Measurements from ENCODE around the gene CTNNA1. TPM values are rescaled to one million over a fixed set of nuclear protein-coding genes. Genes with fewer than 3 reads are reported as not detected.
A peak's percentile ranks its signal among the peaks of the same experiment; 100 is the strongest.

Gene CTNNA1
- total RNA-seq, 3 donors from 2014 or later: 27.0 to 40.3 (median 32.2) TPM

- H3K9me3 Mint-ChIP-seq: no peaks in the 10 kb centered on the region
- DNase-seq (no peak), ATAC-seq (no peak)
- H3K4me3 Mint-ChIP-seq: no peak overlapping the region
- peaks cover 2% of the 10 kb centered on the region for H3K27me3 Mint-ChIP-seq (ENCODE audit: low read depth)
- no peaks in the 10 kb centered on the region for H3K36me3 Mint-ChIP-seq (ENCODE audit: insufficient read depth)
- no peaks in the 10 kb centered on the region for H3K4me1 Mint-ChIP-seq (ENCODE audit: low read depth)
Observed at GRCh38 chr5:138878437-138879235, 125.4 kb downstream of the CTNNA1 start.

- ATAC-seq (no peak), DNase-seq (no peak)
- peaks cover 2% of the 10 kb centered on the region for H3K27me3 Mint-ChIP-seq (ENCODE audit: low read depth)
- peaks cover 9% of the 10 kb centered on the region for H3K36me3 Mint-ChIP-seq (ENCODE audit: insufficient read depth)
- H3K4me1 Mint-ChIP-seq (ENCODE audit: low read depth): no peaks in the 10 kb centered on the region
- no peak overlapping the region for H3K4me3 Mint-ChIP-seq
- no peaks in the 10 kb centered on the region for H3K9me3 Mint-ChIP-seq
Observed at GRCh38 chr5:138883211-138883610, 130.0 kb downstream of the CTNNA1 start.

- ATAC-seq (no peak), DNase-seq (no peak)
- H3K4me3 Mint-ChIP-seq: no peak overlapping the region
- H3K4me1 Mint-ChIP-seq (ENCODE audit: low read depth): no peaks in the 10 kb centered on the region
- H3K36me3 Mint-ChIP-seq (ENCODE audit: insufficient read depth): peaks cover 9% of the 10 kb centered on the region
- peaks cover 2% of the 10 kb centered on the region for H3K27me3 Mint-ChIP-seq (ENCODE audit: low read depth)
- no peaks in the 10 kb centered on the region for H3K9me3 Mint-ChIP-seq
Observed at GRCh38 chr5:138884094-138884493, 130.9 kb downstream of the CTNNA1 start.

GRCh38 chr5:138884554-138884953, 131.3 kb downstream of the CTNNA1 start:
- Mint-ChIP-seq H3K36me3 (ENCODE audit: insufficient read depth) (peaks cover 10% of the 10 kb centered on the region), H3K4me3 (no peak overlapping the region), H3K9me3 (peaks cover 2% of the 10 kb centered on the region), H3K27me3 (ENCODE audit: low read depth) (no peaks in the 10 kb centered on the region), H3K4me1 (ENCODE audit: low read depth) (no peaks in the 10 kb centered on the region)
- ATAC-seq (no peak), DNase-seq (no peak)

- no peaks in the 10 kb centered on the region for H3K27me3 Mint-ChIP-seq (ENCODE audit: low read depth)
- H3K4me1 Mint-ChIP-seq (ENCODE audit: low read depth): no peaks in the 10 kb centered on the region
- ATAC-seq: no peak
- DNase-seq: no peak
- H3K9me3 Mint-ChIP-seq: peaks cover 16% of the 10 kb centered on the region
- peaks cover 26% of the 10 kb centered on the region for H3K36me3 Mint-ChIP-seq (ENCODE audit: insufficient read depth)
- no peak overlapping the region for H3K4me3 Mint-ChIP-seq
Observed at GRCh38 chr5:138889994-138890393, 136.8 kb downstream of the CTNNA1 start.

GRCh38 chr5:138890644-138891043, 137.4 kb downstream of the CTNNA1 start:
- Mint-ChIP-seq H3K4me3 (no peak overlapping the region), H3K9me3 (peaks cover 16% of the 10 kb centered on the region), H3K36me3 (ENCODE audit: insufficient read depth) (peaks cover 26% of the 10 kb centered on the region), H3K27me3 (ENCODE audit: low read depth) (no peaks in the 10 kb centered on the region), H3K4me1 (ENCODE audit: low read depth) (no peaks in the 10 kb centered on the region)
- no peak for ATAC-seq
- DNase-seq: no peak

- DNase-seq (no peak), ATAC-seq (no peak)
- Mint-ChIP-seq H3K4me1 (ENCODE audit: low read depth) (peaks cover 7% of the 10 kb centered on the region), H3K4me3 (no peak overlapping the region), H3K36me3 (ENCODE audit: insufficient read depth) (peaks cover 4% of the 10 kb centered on the region), H3K27me3 (ENCODE audit: low read depth) (no peaks in the 10 kb centered on the region), H3K9me3 (peaks cover 3% of the 10 kb centered on the region)
Observed at GRCh38 chr5:138895918-138896317, 142.7 kb downstream of the CTNNA1 start.

GRCh38 chr5:138898299-138898698, 145.1 kb downstream of the CTNNA1 start:
- no peaks in the 10 kb centered on the region for H3K36me3 Mint-ChIP-seq (ENCODE audit: insufficient read depth)
- no peaks in the 10 kb centered on the region for H3K9me3 Mint-ChIP-seq
- H3K4me1 Mint-ChIP-seq (ENCODE audit: low read depth): peaks cover 9% of the 10 kb centered on the region
- no peaks in the 10 kb centered on the region for H3K27me3 Mint-ChIP-seq (ENCODE audit: low read depth)
- ATAC-seq: no peak
- H3K4me3 Mint-ChIP-seq: no peak overlapping the region
- DNase-seq: no peak

GRCh38 chr5:138898742-138899141, 145.5 kb downstream of the CTNNA1 start:
- no peaks in the 10 kb centered on the region for H3K36me3 Mint-ChIP-seq (ENCODE audit: insufficient read depth)
- H3K9me3 Mint-ChIP-seq: no peaks in the 10 kb centered on the region
- no peak overlapping the region for H3K4me3 Mint-ChIP-seq
- H3K4me1 Mint-ChIP-seq (ENCODE audit: low read depth): peaks cover 9% of the 10 kb centered on the region
- no peaks in the 10 kb centered on the region for H3K27me3 Mint-ChIP-seq (ENCODE audit: low read depth)
- no peak for DNase-seq
- ATAC-seq: no peak

- H3K4me1 Mint-ChIP-seq (ENCODE audit: low read depth): peaks cover 9% of the 10 kb centered on the region
- no peak for DNase-seq
- ATAC-seq: peak; percentile 78 to 88
- no peaks in the 10 kb centered on the region for H3K27me3 Mint-ChIP-seq (ENCODE audit: low read depth)
- no peak overlapping the region for H3K4me3 Mint-ChIP-seq
- no peaks in the 10 kb centered on the region for H3K9me3 Mint-ChIP-seq
- peaks cover 2% of the 10 kb centered on the region for H3K36me3 Mint-ChIP-seq (ENCODE audit: insufficient read depth)
Observed at GRCh38 chr5:138900281-138900965, 147.2 kb downstream of the CTNNA1 start.

GRCh38 chr5:138901716-138902115, 148.5 kb downstream of the CTNNA1 start:
- H3K4me1 Mint-ChIP-seq (ENCODE audit: low read depth): peaks cover 9% of the 10 kb centered on the region
- no peak for ATAC-seq
- no peaks in the 10 kb centered on the region for H3K9me3 Mint-ChIP-seq
- no peak overlapping the region for H3K4me3 Mint-ChIP-seq
- peaks cover 5% of the 10 kb centered on the region for H3K36me3 Mint-ChIP-seq (ENCODE audit: insufficient read depth)
- no peak for DNase-seq
- H3K27me3 Mint-ChIP-seq (ENCODE audit: low read depth): no peaks in the 10 kb centered on the region

GRCh38 chr5:138903130-138903775, 150.0 kb downstream of the CTNNA1 start:
- Mint-ChIP-seq H3K27me3 (ENCODE audit: low read depth) (no peaks in the 10 kb centered on the region), H3K36me3 (ENCODE audit: insufficient read depth) (peaks cover 5% of the 10 kb centered on the region), H3K9me3 (no peaks in the 10 kb centered on the region)

GRCh38 chr5:138905541-138905940, 152.3 kb downstream of the CTNNA1 start:
- no peaks in the 10 kb centered on the region for H3K27me3 Mint-ChIP-seq (ENCODE audit: low read depth)
- ATAC-seq (no peak), DNase-seq (no peak)
- H3K4me1 Mint-ChIP-seq (ENCODE audit: low read depth): peaks cover 5% of the 10 kb centered on the region
- H3K36me3 Mint-ChIP-seq (ENCODE audit: insufficient read depth): peaks cover 10% of the 10 kb centered on the region
- no peaks in the 10 kb centered on the region for H3K9me3 Mint-ChIP-seq
- no peak overlapping the region for H3K4me3 Mint-ChIP-seq

More at GRCh38 chr5:138903130-138903775, 150.0 kb downstream of the CTNNA1 start:
- Mint-ChIP-seq H3K4me3 (no peak overlapping the region), H3K4me1 (ENCODE audit: low read depth) (peaks cover 9% of the 10 kb centered on the region)
- no peak for DNase-seq
- ATAC-seq: no peak

- H3K4me3 Mint-ChIP-seq: no peak overlapping the region
- H3K27me3 Mint-ChIP-seq (ENCODE audit: low read depth): no peaks in the 10 kb centered on the region
- peaks cover 10% of the 10 kb centered on the region for H3K36me3 Mint-ChIP-seq (ENCODE audit: insufficient read depth)
- no peak for ATAC-seq
- no peaks in the 10 kb centered on the region for H3K4me1 Mint-ChIP-seq (ENCODE audit: low read depth)
- H3K9me3 Mint-ChIP-seq: no peaks in the 10 kb centered on the region
- no peak for DNase-seq
Observed at GRCh38 chr5:138909734-138910133, 156.5 kb downstream of the CTNNA1 start.

Measured in activated T-cell treated with anti-CD3 and anti-CD28 coated beads, Interleukin-2, amount 50 U/mL, for 4 hours (primary cell).